Measurements from ENCODE around the gene WLS. TPM values are rescaled to one million over a fixed set of nuclear protein-coding genes. Genes with fewer than 3 reads are reported as not detected.

Gene WLS
- total and polyA plus RNA-seq, 2 donors (not counting 1 experiment from before 2014, with no cell fraction given) = 0.49 TPM; not detected in 1

- no CpG with 5 or more reads among the region's 1 CpG for WGBS (ENCODE audit: insufficient coverage)
- no peak overlapping the region for H3K27ac ChIP-seq (ENCODE audit: low read length in 2 of 2)
- H3K36me3 ChIP-seq (replicated peaks in 1 of 2; ENCODE audit: control extremely low read depth in 1 of 2, control insufficient read depth in 1 of 2, extremely low read depth in 1 of 2, insufficient read depth in 2 of 2, low read length in 1 of 2) = no peaks in the 10 kb centered on the region
- POLR2A ChIA-PET = no interaction called here
- Mint-ChIP-seq H3K9me3 (ENCODE audit: insufficient read depth) (no peaks in the 10 kb centered on the region), H3K4me1 (peaks cover 2% of the 10 kb centered on the region), H3K27ac (no peak overlapping the region), H3K4me3 (no peak overlapping the region), H3K27me3 (peaks cover 11% of the 10 kb centered on the region)
- no peak overlapping the region for H2AFZ ChIP-seq (ENCODE audit: insufficient read depth, low read depth, low read length, poor library complexity, severe bottlenecking)
- ATAC-seq (ENCODE audit: low read depth) (no peak), DNase-seq (no peak)
- intact Hi-C loops (cut with micrococcal nuclease) = no loop called here
- CTCF ChIA-PET = no interaction called here
- H3K4me2 ChIP-seq (replicated peaks; ENCODE audit: low read depth, low read length, poor library complexity, severe bottlenecking) = no peak overlapping the region
- H3K9ac ChIP-seq (ENCODE audit: low read length) = no peak overlapping the region
- no peaks in the 10 kb centered on the region for H3K79me2 ChIP-seq (ENCODE audit: control insufficient read depth, insufficient read depth, low read length)
- no peak overlapping the region for H3K4me3 ChIP-seq (ENCODE audit: control extremely low read depth in 1 of 5, extremely low read depth in 1 of 5, insufficient read depth in 1 of 5, low read depth in 2 of 5, low read length in 4 of 5)
- TF ChIP-seq EZH2 (IDR thresholded peaks at IDR 0.05; ENCODE audit: borderline replicate concordance, insufficient read depth, low read depth, low read length, poor library complexity, severe bottlenecking) = no peak
- no peak for TF ChIP-seq CTCF (IDR thresholded peaks at IDR 0.05)
- H3K27me3 ChIP-seq (replicated peaks in 1 of 4; ENCODE audit: control extremely low read depth in 1 of 4, control insufficient read depth in 3 of 4, insufficient read depth in 4 of 4, low read length in 3 of 4) = peaks cover 0 to 4% (median 0%) of the 10 kb centered on the region in 4 experiments
- no peaks in the 10 kb centered on the region for H4K20me1 ChIP-seq (ENCODE audit: control insufficient read depth, insufficient read depth, low read length, poor library complexity, severe bottlenecking)
- H3K9me3 ChIP-seq (ENCODE audit: control extremely low read depth in 1 of 3, control insufficient read depth in 2 of 3, insufficient read depth in 1 of 3, low read length in 2 of 3) = no peaks in the 10 kb centered on the region
- H3K4me1 ChIP-seq (ENCODE audit: control insufficient read depth in 2 of 2, insufficient read depth in 2 of 2, low read length in 2 of 2) = no peaks in the 10 kb centered on the region
Measured at GRCh38 chr1:68181165-68181556, 51.2 kb downstream of the WLS start.

- H3K27me3 Mint-ChIP-seq = peaks cover 11% of the 10 kb centered on the region
- no peak for TF ChIP-seq EZH2 (IDR thresholded peaks at IDR 0.05; ENCODE audit: borderline replicate concordance, insufficient read depth, low read depth, low read length, poor library complexity, severe bottlenecking)
- intact Hi-C loops (cut with micrococcal nuclease) = no loop called here
Measured at GRCh38 chr1:68180441-68181164, 51.7 kb downstream of the WLS start.

More at GRCh38 chr1:68180441-68181164, 51.7 kb downstream of the WLS start:
- DNase-seq (no peak), ATAC-seq (ENCODE audit: low read depth) (no peak)
- POLR2A ChIA-PET = no interaction called here
- H3K27ac Mint-ChIP-seq = no peak overlapping the region
- Histone ChIP-seq H3K9me3 (ENCODE audit: control extremely low read depth in 1 of 3, control insufficient read depth in 2 of 3, insufficient read depth in 1 of 3, low read length in 2 of 3) (no peaks in the 10 kb centered on the region), H3K9ac (ENCODE audit: low read length) (no peak overlapping the region), H3K4me1 (ENCODE audit: control insufficient read depth in 2 of 2, insufficient read depth in 2 of 2, low read length in 2 of 2) (no peaks in the 10 kb centered on the region), H3K27ac (ENCODE audit: low read length in 2 of 2) (no peak overlapping the region), H3K4me3 (ENCODE audit: control extremely low read depth in 1 of 5, extremely low read depth in 1 of 5, insufficient read depth in 1 of 5, low read depth in 2 of 5, low read length in 4 of 5) (no peak overlapping the region), H3K36me3 (replicated peaks in 1 of 2; ENCODE audit: control extremely low read depth in 1 of 2, control insufficient read depth in 1 of 2, extremely low read depth in 1 of 2, insufficient read depth in 2 of 2, low read length in 1 of 2) (no peaks in the 10 kb centered on the region), H2AFZ (ENCODE audit: insufficient read depth, low read depth, low read length, poor library complexity, severe bottlenecking) (no peak overlapping the region), H3K4me2 (replicated peaks; ENCODE audit: low read depth, low read length, poor library complexity, severe bottlenecking) (no peak overlapping the region), H4K20me1 (ENCODE audit: control insufficient read depth, insufficient read depth, low read length, poor library complexity, severe bottlenecking) (no peaks in the 10 kb centered on the region), H3K27me3 (replicated peaks in 1 of 4; ENCODE audit: control extremely low read depth in 1 of 4, control insufficient read depth in 3 of 4, insufficient read depth in 4 of 4, low read length in 3 of 4) (peaks cover 0 to 4% (median 0%) of the 10 kb centered on the region in 4 experiments), H3K79me2 (ENCODE audit: control insufficient read depth, insufficient read depth, low read length) (no peaks in the 10 kb centered on the region)
- CTCF ChIA-PET = no interaction called here
- no peak overlapping the region for H3K4me3 Mint-ChIP-seq
- H3K4me1 Mint-ChIP-seq = peaks cover 2% of the 10 kb centered on the region
- H3K9me3 Mint-ChIP-seq (ENCODE audit: insufficient read depth) = no peaks in the 10 kb centered on the region

All from B cell (primary cell).